Neural progenitor cell (in vitro differentiated cells): ENCODE results near the gene SCCPDH. TPM values are rescaled to one million over a fixed set of nuclear protein-coding genes. Genes with fewer than 3 reads are reported as not detected.

Source experiments
- DNase-seq: peaks from one replicate; pipeline ENCODE4 v3.0.0-alpha.2; 2016; ENCODE audit warnings: low spot score
- H2AFZ ChIP-seq: fragments of 200-600 bp; sonication (generic); replicated peaks from 2 replicates; pipeline ENCODE4 v1.6.1; 2016; ENCODE audit warnings: antibody characterized with exemption
- H3F3A ChIP-seq: fragments of 200-600 bp; sonication (generic); 2 replicates; pipeline ENCODE4 v1.6.1; 2016; ENCODE audit warnings: antibody characterized with exemption, low read depth
- H3K27ac ChIP-seq: fragments of 200-600 bp; sonication (generic); 2 replicates; pipeline ENCODE4 v1.5.1; 2016; ENCODE audit warnings: mild to moderate bottlenecking
- H3K27me3 ChIP-seq: fragments of 200-600 bp; sonication (generic); 2 replicates; pipeline ENCODE4 v1.6.1; 2016; ENCODE audit warnings: mild to moderate bottlenecking, moderate library complexity
- H3K36me3 ChIP-seq: fragments of 200-600 bp; sonication (generic); 2 replicates; pipeline ENCODE4 v1.5.1; 2016
- H3K4me1 ChIP-seq: fragments of 200-600 bp; sonication (generic); 2 replicates; pipeline ENCODE4 v1.6.1; 2016; ENCODE audit warnings: mixed run types
- H3K4me2 ChIP-seq: fragments of 200-600 bp; sonication (generic); 2 replicates; pipeline ENCODE4 v1.6.1; 2016
- H3K4me3 ChIP-seq: fragments of 200-600 bp; sonication (generic); 2 replicates; pipeline ENCODE4 v1.5.1; 2016
- H3K79me2 ChIP-seq: fragments of 200-600 bp; sonication (generic); 2 replicates; pipeline ENCODE4 v1.6.1; 2016; ENCODE audit warnings: low read depth
- H3K9ac ChIP-seq: fragments of 200-600 bp; sonication (generic); 2 replicates; pipeline ENCODE4 v1.6.1; 2016
- H3K9me3 ChIP-seq: fragments of 200-600 bp; sonication (generic); 2 replicates; pipeline ENCODE4 v1.5.1; 2016; ENCODE audit warnings: low read depth
- H4K20me1 ChIP-seq: fragments of 200-600 bp; sonication (generic); 2 replicates; pipeline ENCODE4 v1.6.1; 2016; ENCODE audit warnings: low read depth
- H3K27ac Mint-ChIP-seq: 3 replicates; pipeline ENCODE4 v1.8.0; 2021; ENCODE audit warnings: mixed read lengths
- H3K27me3 Mint-ChIP-seq: 2 replicates; pipeline ENCODE4 v1.8.0; 2022; ENCODE audit warnings: low read depth, mild to moderate bottlenecking, inconsistent platforms, moderate library complexity, mixed read lengths; ENCODE audit not compliant: insufficient read depth
- H3K36me3 Mint-ChIP-seq: 3 replicates; pipeline ENCODE4 v1.8.0; 2021; ENCODE audit warnings: mixed read lengths
- H3K4me1 Mint-ChIP-seq: 3 replicates; pipeline ENCODE4 v1.8.0; 2021; ENCODE audit warnings: mixed read lengths
- H3K4me3 Mint-ChIP-seq: 3 replicates; pipeline ENCODE4 v1.8.0; 2021; ENCODE audit warnings: mild to moderate bottlenecking, moderate library complexity, mixed read lengths
- H3K9me3 Mint-ChIP-seq: 3 replicates; pipeline ENCODE4 v1.8.0; 2020; ENCODE audit warnings: mixed read lengths
- EZH2 ChIP-seq: fragments of 200-600 bp; sonication (generic); IDR thresholded peaks from 2 replicates; pipeline ENCODE4 v1.6.1; 2017; ENCODE audit warnings: antibody characterized with exemption, mild to moderate bottlenecking, moderate library complexity
- EZH2phosphoT487 ChIP-seq: fragments of 200-600 bp; sonication (generic); IDR thresholded peaks from 2 replicates; pipeline ENCODE4 v1.6.1; 2017; ENCODE audit warnings: antibody characterized with exemption
- total RNA-seq: library from RNA; depleted of rRNA; stranded (reverse); fragments of >200 nt; gene quantifications from 2 replicates; pipeline ENCODE4 v1.2.3, GENCODE V29; 2015; ENCODE audit warnings: low replicate concordance
- TF ChIP-seq, protein P1 (sequence below): fragments of 200-600 bp; sonication (generic); IDR thresholded peaks from 2 replicates; pipeline ENCODE4 v1.5.1; 2017; ENCODE audit warnings: antibody characterized with exemption, mild to moderate bottlenecking

The SCCPDH gene
- total RNA-seq, 1 donor from 2014 or later = 56.3 TPM

DNA sequence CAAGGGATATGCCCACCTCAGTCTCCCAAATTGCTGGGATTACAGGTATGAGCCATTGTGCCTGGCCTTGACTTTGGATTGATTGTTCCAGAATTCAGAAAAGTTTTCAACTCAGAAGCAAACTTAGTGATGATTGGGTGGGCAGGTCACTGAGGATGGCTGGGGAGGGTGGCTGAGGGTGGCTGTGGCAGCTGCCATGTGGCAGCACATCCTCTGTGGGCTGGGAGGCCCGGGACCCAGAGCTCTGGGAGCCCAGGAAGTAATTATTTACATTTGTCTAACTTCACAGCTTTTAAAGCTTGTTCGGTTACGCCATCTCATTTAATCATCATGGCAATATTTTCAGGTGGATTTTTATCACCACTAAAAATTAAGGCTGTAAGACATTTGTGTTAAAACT, 76.1 kb downstream of the SCCPDH start:
- Histone ChIP-seq H3K4me2 (no peak overlapping the region), H3K79me2 (no peaks in the 10 kb centered on the region), H3K4me3 (no peak overlapping the region), H3F3A (no peaks in the 10 kb centered on the region), H4K20me1 (no peaks in the 10 kb centered on the region), H3K4me1 (peaks cover 3% of the 10 kb centered on the region), H3K9me3 (no peaks in the 10 kb centered on the region), H3K27me3 (no peaks in the 10 kb centered on the region), H3K36me3 (no peaks in the 10 kb centered on the region), H2AFZ (no peak overlapping the region), H3K27ac (no peak overlapping the region), H3K9ac (no peak overlapping the region)
- Mint-ChIP-seq H3K9me3 (peaks cover 3% of the 10 kb centered on the region), H3K27ac (no peak overlapping the region), H3K36me3 (no peaks in the 10 kb centered on the region), H3K4me3 (no peak overlapping the region), H3K4me1 (peaks cover 5% of the 10 kb centered on the region), H3K27me3 (no peaks in the 10 kb centered on the region)
- TF ChIP-seq EZH2phosphoT487 (no peak), EZH2 (no peak)
- TF ChIP-seq, protein P1, sequence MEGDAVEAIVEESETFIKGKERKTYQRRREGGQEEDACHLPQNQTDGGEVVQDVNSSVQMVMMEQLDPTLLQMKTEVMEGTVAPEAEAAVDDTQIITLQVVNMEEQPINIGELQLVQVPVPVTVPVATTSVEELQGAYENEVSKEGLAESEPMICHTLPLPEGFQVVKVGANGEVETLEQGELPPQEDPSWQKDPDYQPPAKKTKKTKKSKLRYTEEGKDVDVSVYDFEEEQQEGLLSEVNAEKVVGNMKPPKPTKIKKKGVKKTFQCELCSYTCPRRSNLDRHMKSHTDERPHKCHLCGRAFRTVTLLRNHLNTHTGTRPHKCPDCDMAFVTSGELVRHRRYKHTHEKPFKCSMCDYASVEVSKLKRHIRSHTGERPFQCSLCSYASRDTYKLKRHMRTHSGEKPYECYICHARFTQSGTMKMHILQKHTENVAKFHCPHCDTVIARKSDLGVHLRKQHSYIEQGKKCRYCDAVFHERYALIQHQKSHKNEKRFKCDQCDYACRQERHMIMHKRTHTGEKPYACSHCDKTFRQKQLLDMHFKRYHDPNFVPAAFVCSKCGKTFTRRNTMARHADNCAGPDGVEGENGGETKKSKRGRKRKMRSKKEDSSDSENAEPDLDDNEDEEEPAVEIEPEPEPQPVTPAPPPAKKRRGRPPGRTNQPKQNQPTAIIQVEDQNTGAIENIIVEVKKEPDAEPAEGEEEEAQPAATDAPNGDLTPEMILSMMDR = no peak
- DNase-seq = no peak

DNA sequence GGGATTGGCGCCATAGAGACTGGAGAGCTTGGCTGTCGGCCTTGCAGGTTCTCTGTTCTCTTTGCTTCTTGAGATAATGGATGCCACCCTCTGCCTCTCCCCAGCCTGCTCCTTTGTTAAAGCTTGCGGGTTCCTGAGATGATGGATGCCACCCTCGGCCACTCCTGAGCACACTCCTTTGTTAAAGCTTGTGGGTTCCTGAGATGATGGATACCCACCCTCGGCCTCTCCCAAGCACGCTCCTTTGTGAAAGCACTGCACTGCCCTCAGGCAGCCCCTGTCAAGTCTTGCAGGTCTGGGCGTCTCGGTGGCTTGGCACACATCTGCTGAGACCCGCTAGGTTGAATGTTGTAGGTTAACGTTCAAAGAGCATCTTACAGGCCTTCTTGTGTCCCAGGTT, 76.5 kb downstream of the SCCPDH start:
- Mint-ChIP-seq H3K4me1 (peaks cover 3% of the 10 kb centered on the region), H3K27ac (no peak overlapping the region), H3K36me3 (no peaks in the 10 kb centered on the region), H3K4me3 (no peak overlapping the region), H3K9me3 (peaks cover 3% of the 10 kb centered on the region), H3K27me3 (no peaks in the 10 kb centered on the region)
- Histone ChIP-seq H3K36me3 (no peaks in the 10 kb centered on the region), H4K20me1 (no peaks in the 10 kb centered on the region), H3K4me2 (no peak overlapping the region), H3K9me3 (no peaks in the 10 kb centered on the region), H3F3A (no peaks in the 10 kb centered on the region), H3K27me3 (no peaks in the 10 kb centered on the region), H3K79me2 (no peaks in the 10 kb centered on the region), H2AFZ (no peak overlapping the region), H3K4me3 (no peak overlapping the region), H3K9ac (no peak overlapping the region), H3K4me1 (peaks cover 3% of the 10 kb centered on the region), H3K27ac (no peak overlapping the region)
- DNase-seq = no peak
- TF ChIP-seq, protein P1 = no peak
- TF ChIP-seq EZH2phosphoT487 = no peak
- TF ChIP-seq EZH2 = no peak

DNA sequence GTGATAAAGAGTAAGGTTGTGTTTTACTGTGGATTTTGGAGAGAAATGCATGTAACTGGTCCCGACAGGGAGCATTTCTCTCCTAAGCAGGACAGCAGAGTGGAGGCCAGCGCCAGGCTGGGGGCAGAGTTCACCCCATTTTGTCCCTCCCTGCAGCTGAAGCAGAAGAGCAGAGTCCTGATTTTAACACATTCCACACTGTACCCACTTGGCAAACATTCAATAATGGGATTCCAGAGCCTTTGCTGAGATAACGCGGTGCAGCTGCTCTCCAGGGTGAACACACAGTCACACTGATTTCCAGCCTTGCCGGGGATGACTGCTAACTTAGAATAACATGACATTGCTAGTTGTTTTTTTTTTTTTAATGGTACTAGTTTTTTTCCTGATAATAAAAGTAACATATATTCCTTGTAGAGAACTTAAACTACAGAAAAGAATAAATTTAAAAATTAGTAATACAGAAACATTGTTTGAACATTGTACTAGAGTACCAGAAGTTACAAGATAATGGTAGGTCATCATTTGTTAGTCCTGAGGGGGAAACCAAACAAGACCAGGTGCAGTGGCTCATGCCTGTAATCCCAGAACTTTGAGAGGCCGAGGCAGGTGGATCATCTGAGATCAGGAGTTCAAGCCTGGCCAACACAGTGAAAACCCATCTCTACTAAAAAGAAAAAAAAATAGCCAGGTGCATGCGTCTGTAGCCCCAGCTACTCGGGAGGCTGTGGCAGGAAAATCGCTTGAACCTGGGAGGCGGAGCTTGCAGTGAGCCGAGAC, 77.2 kb downstream of the SCCPDH start:
- H3K4me1 Mint-ChIP-seq = peaks cover 3% of the 10 kb centered on the region
- Histone ChIP-seq H3K27me3 (no peaks in the 10 kb centered on the region), H3K4me3 (no peak overlapping the region), H3K4me1 (peaks cover 3% of the 10 kb centered on the region), H3F3A (no peaks in the 10 kb centered on the region), H4K20me1 (no peaks in the 10 kb centered on the region), H2AFZ (no peak overlapping the region), H3K9ac (no peak overlapping the region), H3K36me3 (no peaks in the 10 kb centered on the region), H3K4me2 (no peak overlapping the region), H3K27ac (no peak overlapping the region), H3K79me2 (no peaks in the 10 kb centered on the region), H3K9me3 (no peaks in the 10 kb centered on the region)
- no peaks in the 10 kb centered on the region for H3K27me3 Mint-ChIP-seq
- no peak for DNase-seq
- peaks cover 3% of the 10 kb centered on the region for H3K9me3 Mint-ChIP-seq
- no peaks in the 10 kb centered on the region for H3K36me3 Mint-ChIP-seq
- H3K27ac Mint-ChIP-seq = no peak overlapping the region
- TF ChIP-seq EZH2 (no peak), EZH2phosphoT487 (no peak)
- TF ChIP-seq, protein P1 = no peak
- H3K4me3 Mint-ChIP-seq = no peak overlapping the region
